Neuron (in vitro differentiated cells): ENCODE results near the gene CASQ2.

Experiments
- H2AFZ ChIP-seq: one replicate; pipeline ENCODE4 v1.6.1; 2013; ENCODE audit warnings: low read depth, mild to moderate bottlenecking, inconsistent platforms, low read length, moderate library complexity
- H3K27me3 ChIP-seq: one replicate; pipeline ENCODE4 v1.6.1; 2013; ENCODE audit warnings: low read length; ENCODE audit not compliant: insufficient read depth
- H3K36me3 ChIP-seq: one replicate; pipeline ENCODE4 v1.6.1; 2013; ENCODE audit warnings: low read length; ENCODE audit not compliant: insufficient read depth
- H3K4me1 ChIP-seq: one replicate; pipeline ENCODE4 v1.6.1; 2013; ENCODE audit warnings: low read length; ENCODE audit not compliant: insufficient read depth
- H3K4me3 ChIP-seq: 2 replicates; pipeline ENCODE4 v1.5.1; 2013; ENCODE audit warnings: mild to moderate bottlenecking, low read length, moderate library complexity
- H3K9me3 ChIP-seq: one replicate; pipeline ENCODE4 v1.6.1; 2013; ENCODE audit warnings: low read length

CASQ2 gene

GRCh38 chr1:115771094-115771846, 2.8 kb upstream of the CASQ2 start:
- no peak overlapping the region for H3K4me3 ChIP-seq
- H3K4me1 ChIP-seq: no peaks in the 10 kb centered on the region

GRCh38 chr1:115767403-115767802, 1.1 kb downstream of the CASQ2 start:
- Histone ChIP-seq H2AFZ (no peak overlapping the region), H3K4me3 (no peak overlapping the region)

More at GRCh38 chr1:115771094-115771846, 2.8 kb upstream of the CASQ2 start:
- H3K9me3 ChIP-seq: no peaks in the 10 kb centered on the region
- peak overlapping the region; percentile 6 for H2AFZ ChIP-seq
- no peaks in the 10 kb centered on the region for H3K36me3 ChIP-seq
- no peaks in the 10 kb centered on the region for H3K27me3 ChIP-seq

GRCh38 chr1:115765091-115765490, 3.4 kb downstream of the CASQ2 start:
- H3K27me3 ChIP-seq: no peaks in the 10 kb centered on the region
- no peaks in the 10 kb centered on the region for H3K36me3 ChIP-seq
- no peak overlapping the region for H3K4me3 ChIP-seq
- H3K9me3 ChIP-seq: no peaks in the 10 kb centered on the region
- H3K4me1 ChIP-seq: no peaks in the 10 kb centered on the region
- H2AFZ ChIP-seq: no peak overlapping the region

More at GRCh38 chr1:115767403-115767802, 1.1 kb downstream of the CASQ2 start:
- H3K4me1 ChIP-seq: no peaks in the 10 kb centered on the region
- H3K9me3 ChIP-seq: no peaks in the 10 kb centered on the region
- H3K27me3 ChIP-seq: no peaks in the 10 kb centered on the region
- no peaks in the 10 kb centered on the region for H3K36me3 ChIP-seq

GRCh38 chr1:115764541-115764940, 4.0 kb downstream of the CASQ2 start:
- Histone ChIP-seq H3K36me3 (no peaks in the 10 kb centered on the region), H3K4me3 (no peak overlapping the region), H3K27me3 (no peaks in the 10 kb centered on the region), H3K4me1 (no peaks in the 10 kb centered on the region), H3K9me3 (no peaks in the 10 kb centered on the region), H2AFZ (no peak overlapping the region)

- Histone ChIP-seq H2AFZ (no peak overlapping the region), H3K27me3 (no peaks in the 10 kb centered on the region), H3K4me1 (no peaks in the 10 kb centered on the region), H3K4me3 (no peak overlapping the region), H3K36me3 (no peaks in the 10 kb centered on the region), H3K9me3 (no peaks in the 10 kb centered on the region)
These were observed 5.7 kb downstream of the CASQ2 start for GRCh38 chr1:115762779-115763178.

- Histone ChIP-seq H3K4me1 (no peaks in the 10 kb centered on the region), H3K4me3 (no peak overlapping the region), H3K36me3 (no peaks in the 10 kb centered on the region), H3K9me3 (no peaks in the 10 kb centered on the region), H2AFZ (no peak overlapping the region), H3K27me3 (no peaks in the 10 kb centered on the region)
These were observed 6.8 kb downstream of the CASQ2 start for GRCh38 chr1:115761601-115762302.

GRCh38 chr1:115757856-115758255, 10.7 kb downstream of the CASQ2 start:
- no peaks in the 10 kb centered on the region for H3K9me3 ChIP-seq

GRCh38 chr1:115757326-115757725, 11.2 kb downstream of the CASQ2 start:
- no peaks in the 10 kb centered on the region for H3K36me3 ChIP-seq
- H3K27me3 ChIP-seq: no peaks in the 10 kb centered on the region
- no peaks in the 10 kb centered on the region for H3K9me3 ChIP-seq
- no peak overlapping the region for H2AFZ ChIP-seq
- no peaks in the 10 kb centered on the region for H3K4me1 ChIP-seq
- H3K4me3 ChIP-seq: no peak overlapping the region

More at GRCh38 chr1:115757856-115758255, 10.7 kb downstream of the CASQ2 start:
- no peaks in the 10 kb centered on the region for H3K36me3 ChIP-seq
- H3K27me3 ChIP-seq: no peaks in the 10 kb centered on the region
- no peaks in the 10 kb centered on the region for H3K4me1 ChIP-seq
- H3K4me3 ChIP-seq: no peak overlapping the region
- H2AFZ ChIP-seq: no peak overlapping the region

GRCh38 chr1:115755456-115756370, 12.8 kb downstream of the CASQ2 start:
- Histone ChIP-seq H3K4me1 (no peaks in the 10 kb centered on the region), H2AFZ (no peak overlapping the region), H3K36me3 (no peaks in the 10 kb centered on the region), H3K9me3 (no peaks in the 10 kb centered on the region), H3K27me3 (no peaks in the 10 kb centered on the region), H3K4me3 (no peak overlapping the region)

GRCh38 chr1:115753830-115754229, 14.7 kb downstream of the CASQ2 start:
- Histone ChIP-seq H3K4me3 (no peak overlapping the region), H3K27me3 (no peaks in the 10 kb centered on the region), H3K36me3 (no peaks in the 10 kb centered on the region), H3K4me1 (no peaks in the 10 kb centered on the region), H2AFZ (no peak overlapping the region), H3K9me3 (no peaks in the 10 kb centered on the region)

GRCh38 chr1:115753361-115753760, 15.2 kb downstream of the CASQ2 start:
- no peaks in the 10 kb centered on the region for H3K4me1 ChIP-seq
- H3K27me3 ChIP-seq: no peaks in the 10 kb centered on the region
- no peaks in the 10 kb centered on the region for H3K36me3 ChIP-seq
- H3K9me3 ChIP-seq: no peaks in the 10 kb centered on the region
- H3K4me3 ChIP-seq: no peak overlapping the region
- no peak overlapping the region for H2AFZ ChIP-seq

- Histone ChIP-seq H3K27me3 (no peaks in the 10 kb centered on the region), H3K4me1 (peaks cover 4% of the 10 kb centered on the region), H3K4me3 (no peak overlapping the region), H3K36me3 (no peaks in the 10 kb centered on the region), H2AFZ (no peak overlapping the region), H3K9me3 (no peaks in the 10 kb centered on the region)
These were observed 19.9 kb downstream of the CASQ2 start for GRCh38 chr1:115748401-115749150.
